GM10266 (cell line): ENCODE measurements around the gene FAM234B.
"Not testable (repeated sequence)": the region's sequence is repeated elsewhere in the genome, so short reads cannot be mapped to it uniquely, and the experiment has no call there.

ENCODE experiments used
- DNase-seq: peaks from one replicate; pipeline ENCODE4 v3.0.0; 2012; ENCODE audit errors: extremely low spot score
- TF ChIP-seq, protein P1 (sequence below): IDR thresholded peaks from 2 replicates; pipeline ENCODE4 v1.5.1; 2012; ENCODE audit warnings: mild to moderate bottlenecking, low read depth; ENCODE audit not compliant: control insufficient read depth, insufficient read depth; ENCODE audit errors: missing control alignments

Gene FAM234B

DNA sequence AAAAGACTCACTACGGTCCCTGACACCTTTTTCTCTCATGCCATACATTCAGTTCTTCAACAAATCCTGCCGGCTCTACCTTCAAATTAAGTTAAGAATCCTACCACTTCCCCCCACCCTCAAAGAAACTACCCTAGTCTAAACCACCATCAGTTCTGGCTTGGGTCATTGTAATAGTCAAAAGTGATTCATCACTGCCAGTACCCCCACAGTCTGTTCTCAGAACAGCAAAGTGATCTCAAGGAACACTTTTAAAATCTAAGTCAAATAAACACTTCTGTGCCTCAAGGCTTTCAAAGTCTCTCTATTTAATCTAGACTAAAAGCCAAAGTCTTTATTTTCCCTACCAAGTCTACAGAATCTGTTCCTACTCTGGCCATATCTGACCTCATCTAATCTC is 12.0 kb upstream of the FAM234B start:
- TF ChIP-seq, protein P1, sequence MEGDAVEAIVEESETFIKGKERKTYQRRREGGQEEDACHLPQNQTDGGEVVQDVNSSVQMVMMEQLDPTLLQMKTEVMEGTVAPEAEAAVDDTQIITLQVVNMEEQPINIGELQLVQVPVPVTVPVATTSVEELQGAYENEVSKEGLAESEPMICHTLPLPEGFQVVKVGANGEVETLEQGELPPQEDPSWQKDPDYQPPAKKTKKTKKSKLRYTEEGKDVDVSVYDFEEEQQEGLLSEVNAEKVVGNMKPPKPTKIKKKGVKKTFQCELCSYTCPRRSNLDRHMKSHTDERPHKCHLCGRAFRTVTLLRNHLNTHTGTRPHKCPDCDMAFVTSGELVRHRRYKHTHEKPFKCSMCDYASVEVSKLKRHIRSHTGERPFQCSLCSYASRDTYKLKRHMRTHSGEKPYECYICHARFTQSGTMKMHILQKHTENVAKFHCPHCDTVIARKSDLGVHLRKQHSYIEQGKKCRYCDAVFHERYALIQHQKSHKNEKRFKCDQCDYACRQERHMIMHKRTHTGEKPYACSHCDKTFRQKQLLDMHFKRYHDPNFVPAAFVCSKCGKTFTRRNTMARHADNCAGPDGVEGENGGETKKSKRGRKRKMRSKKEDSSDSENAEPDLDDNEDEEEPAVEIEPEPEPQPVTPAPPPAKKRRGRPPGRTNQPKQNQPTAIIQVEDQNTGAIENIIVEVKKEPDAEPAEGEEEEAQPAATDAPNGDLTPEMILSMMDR, result no peak

GRCh38 chr12:13033476-13033875 is 10.7 kb upstream of the FAM234B start:
- TF ChIP-seq, protein P1, result no peak

More for the DNA sequence above, 12.0 kb upstream of the FAM234B start:
- no peak for DNase-seq

DNA sequence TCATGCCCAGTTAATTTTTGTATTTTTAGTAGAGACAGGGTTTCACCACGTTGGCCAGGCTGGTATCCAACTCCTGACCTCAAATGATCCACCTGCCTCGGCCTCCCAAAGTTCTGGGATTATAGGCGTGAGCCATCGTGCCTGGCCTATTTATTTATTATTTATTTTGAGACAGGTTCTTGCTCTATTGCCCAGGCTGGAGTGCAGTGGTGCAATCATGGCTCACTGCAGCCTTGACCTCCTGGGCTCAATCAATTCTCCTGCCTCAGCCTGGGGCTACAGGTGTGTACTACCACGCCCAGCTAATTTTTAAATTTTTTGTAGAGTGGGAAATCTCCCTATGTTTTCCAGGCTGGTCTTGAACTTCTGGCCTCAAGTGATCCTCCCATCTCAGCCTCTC is 8.8 kb upstream of the FAM234B start:
- not testable (repeated sequence) for DNase-seq

More at GRCh38 chr12:13033476-13033875, 10.7 kb upstream of the FAM234B start:
- DNase-seq, result no peak

GRCh38 chr12:13036881-13037280 is 7.3 kb upstream of the FAM234B start:
- DNase-seq, result no peak
- TF ChIP-seq, protein P1, result no peak

GRCh38 chr12:13038491-13039161 is 5.6 kb upstream of the FAM234B start:
- no peak for DNase-seq
- TF ChIP-seq, protein P1, result no peak

DNA sequence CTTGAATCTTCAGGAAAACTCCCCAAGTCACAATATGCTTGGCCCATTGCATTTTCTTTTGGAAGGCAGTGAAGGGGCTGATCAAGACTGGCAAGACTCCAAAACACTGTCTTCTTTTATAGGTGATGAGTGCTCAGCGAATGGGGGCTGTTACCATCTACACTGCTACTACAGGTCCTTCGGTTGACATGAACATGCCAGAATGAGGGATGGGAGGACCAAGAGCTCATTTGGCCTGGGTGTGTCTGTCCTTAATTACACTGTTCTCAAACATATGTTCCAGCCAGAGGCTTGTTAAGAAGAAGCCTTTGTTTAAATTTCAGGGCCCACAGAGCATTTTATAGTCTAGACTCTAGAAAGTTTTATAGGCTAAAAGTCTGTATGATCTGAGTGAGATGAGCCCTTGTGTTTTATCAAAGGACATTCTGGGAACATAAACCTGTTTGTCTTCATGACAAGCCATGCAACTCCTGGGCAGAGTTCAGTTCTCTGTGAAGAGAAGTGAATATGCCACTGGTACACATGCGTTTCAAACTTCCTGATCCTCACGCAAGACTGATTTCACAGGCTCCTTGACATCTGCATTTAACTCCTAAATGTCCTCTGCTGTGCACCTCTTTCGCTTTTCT is 4.7 kb upstream of the FAM234B start:
- DNase-seq, result no peak

GRCh38 chr12:13041224-13041623 is 3.0 kb upstream of the FAM234B start:
- DNase-seq, result no peak
- TF ChIP-seq, protein P1, result no peak

More for the DNA sequence above, 4.7 kb upstream of the FAM234B start:
- TF ChIP-seq, protein P1, result no peak
